ENCODE measurements around the gene ZNF438. TPM values are rescaled to one million over a fixed set of nuclear protein-coding genes. Genes with fewer than 3 reads are reported as not detected.

Gene ZNF438
- total and polyA plus RNA-seq, 3 experiments from 2014 or later: 2.9 to 4.2 (median 3.9) TPM

DNA sequence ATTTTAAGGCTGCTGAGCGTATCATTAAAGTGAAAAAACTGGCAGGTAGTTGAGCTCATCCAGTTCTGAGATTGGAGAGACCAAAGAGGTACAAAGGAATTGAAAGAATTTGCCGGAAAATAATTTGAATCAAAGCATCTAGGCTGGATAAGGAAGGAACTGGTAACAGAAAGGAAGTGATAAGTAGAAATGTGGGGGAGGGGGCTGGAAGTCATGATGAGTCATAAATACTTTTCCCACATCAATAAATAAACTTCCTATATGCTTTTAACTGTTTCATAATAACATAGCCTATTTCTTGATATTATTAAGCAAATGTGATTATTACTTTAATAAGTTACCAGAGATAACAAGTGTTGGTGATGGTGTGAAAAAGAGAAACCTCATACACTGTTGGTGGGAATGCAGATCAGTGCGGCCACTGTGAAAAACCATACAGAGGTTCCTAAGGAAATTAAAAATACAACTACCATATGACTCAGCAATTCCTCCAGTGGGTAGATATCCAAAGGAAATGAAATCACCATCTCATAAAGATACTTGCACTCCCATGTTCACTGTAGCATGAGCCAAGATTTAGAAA is 27.0 kb downstream of the ZNF438 start:
- Histone ChIP-seq H3K36me3 (ENCODE audit: insufficient read depth, low read length) (no peaks in the 10 kb centered on the region), H3K4me3 (ENCODE audit: low read length) (no peak overlapping the region), H3K27ac (ENCODE audit: low read depth, low read length) (no peak overlapping the region), H3K27me3 (ENCODE audit: insufficient read depth, low read length, poor library complexity, severe bottlenecking) (no peaks in the 10 kb centered on the region), H3K4me1 (ENCODE audit: insufficient read depth, low read length) (no peaks in the 10 kb centered on the region), H3K9me3 (ENCODE audit: low read length) (no peaks in the 10 kb centered on the region)
- H3K4me3 Mint-ChIP-seq: no peak overlapping the region
- no peaks in the 10 kb centered on the region for H3K9me3 Mint-ChIP-seq
- no peaks in the 10 kb centered on the region for H3K27me3 Mint-ChIP-seq
- peaks cover 0 to 4% (median 0%) of the 10 kb centered on the region in 3 donors for H3K36me3 Mint-ChIP-seq
- H3K27ac Mint-ChIP-seq: no peak overlapping the region
- H3K4me1 Mint-ChIP-seq: peaks cover 18 to 29% (median 27%) of the 10 kb centered on the region in 3 donors
- POLR2A ChIA-PET: no interaction called here
- CTCF ChIA-PET: no interaction called here
- DNase-seq: no peak

DNA sequence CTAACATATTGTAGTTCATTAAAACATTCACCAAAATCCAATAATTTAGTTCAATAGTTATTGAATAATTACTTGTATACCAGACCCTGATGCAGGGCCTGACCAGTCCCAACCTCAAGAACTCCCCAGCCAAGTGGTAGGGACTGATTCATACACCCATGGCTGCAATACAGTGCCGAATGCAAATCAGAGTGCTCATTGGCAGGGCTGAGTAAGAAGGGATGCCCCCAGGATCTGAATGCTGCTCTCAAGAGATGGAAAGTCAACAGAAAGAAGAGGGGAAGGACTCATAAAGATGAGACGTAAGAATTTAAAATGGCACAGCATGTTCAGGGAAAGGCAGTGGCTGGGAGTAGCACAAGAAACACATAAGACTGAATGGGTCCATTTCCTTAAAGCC is 29.9 kb downstream of the ZNF438 start:
- Histone ChIP-seq H3K4me1 (ENCODE audit: insufficient read depth, low read length) (peaks cover 4% of the 10 kb centered on the region), H3K27ac (ENCODE audit: low read depth, low read length) (no peak overlapping the region), H3K27me3 (ENCODE audit: insufficient read depth, low read length, poor library complexity, severe bottlenecking) (no peaks in the 10 kb centered on the region), H3K36me3 (ENCODE audit: insufficient read depth, low read length) (no peaks in the 10 kb centered on the region), H3K4me3 (ENCODE audit: low read length) (no peak overlapping the region), H3K9me3 (ENCODE audit: low read length) (no peaks in the 10 kb centered on the region)
- H3K36me3 Mint-ChIP-seq: peaks cover 0 to 4% (median 0%) of the 10 kb centered on the region in 3 donors
- H3K9me3 Mint-ChIP-seq: no peaks in the 10 kb centered on the region
- no peak overlapping the region for H3K27ac Mint-ChIP-seq
- no peak overlapping the region for H3K4me3 Mint-ChIP-seq
- H3K27me3 Mint-ChIP-seq: no peaks in the 10 kb centered on the region
- no peak for DNase-seq
- ChIA-PET CTCF (no interaction called here), POLR2A (no interaction called here)
- H3K4me1 Mint-ChIP-seq: peaks cover 37 to 53% (median 52%) of the 10 kb centered on the region in 3 donors

GRCh38 chr10:31000867-31001266 is 30.8 kb downstream of the ZNF438 start:
- H3K4me1 ChIP-seq (ENCODE audit: insufficient read depth, low read length): peaks cover 4% of the 10 kb centered on the region

GRCh38 chr10:31000071-31000782 is 31.4 kb downstream of the ZNF438 start:
- H3K36me3 ChIP-seq (ENCODE audit: insufficient read depth, low read length): no peaks in the 10 kb centered on the region
- no peak overlapping the region for H3K27ac ChIP-seq (ENCODE audit: low read depth, low read length)
- H3K4me3 ChIP-seq (ENCODE audit: low read length): no peak overlapping the region
- peaks cover 4% of the 10 kb centered on the region for H3K4me1 ChIP-seq (ENCODE audit: insufficient read depth, low read length)
- Mint-ChIP-seq H3K36me3 (peaks cover 0 to 10% (median 0%) of the 10 kb centered on the region in 3 donors), H3K9me3 (peaks cover 0 to 4% (median 0%) of the 10 kb centered on the region in 5 donors), H3K27ac (peak overlapping the region in 4 of 8 donors; percentile 2 to 54 (median 29)), H3K4me1 (peaks cover 38 to 52% (median 52%) of the 10 kb centered on the region in 3 donors), H3K4me3 (peak overlapping the region in 1 of 7 donors; percentile 0), H3K27me3 (no peaks in the 10 kb centered on the region)
- ChIA-PET POLR2A (no interaction called here), CTCF (no interaction called here)
- no peak for DNase-seq
- no peaks in the 10 kb centered on the region for H3K9me3 ChIP-seq (ENCODE audit: low read length)
- no peaks in the 10 kb centered on the region for H3K27me3 ChIP-seq (ENCODE audit: insufficient read depth, low read length, poor library complexity, severe bottlenecking)

More at GRCh38 chr10:31000867-31001266, 30.8 kb downstream of the ZNF438 start:
- peak overlapping the region in 3 of 8 donors; percentile 1 to 54 (median 9) for H3K27ac Mint-ChIP-seq
- Histone ChIP-seq H3K9me3 (ENCODE audit: low read length) (no peaks in the 10 kb centered on the region), H3K27ac (ENCODE audit: low read depth, low read length) (no peak overlapping the region), H3K36me3 (ENCODE audit: insufficient read depth, low read length) (no peaks in the 10 kb centered on the region), H3K4me3 (ENCODE audit: low read length) (no peak overlapping the region), H3K27me3 (ENCODE audit: insufficient read depth, low read length, poor library complexity, severe bottlenecking) (no peaks in the 10 kb centered on the region)
- CTCF ChIA-PET: no interaction called here
- peaks cover 0 to 4% (median 0%) of the 10 kb centered on the region in 3 donors for H3K36me3 Mint-ChIP-seq
- peak overlapping the region in 1 of 7 donors; percentile 41 for H3K4me3 Mint-ChIP-seq
- H3K9me3 Mint-ChIP-seq: no peaks in the 10 kb centered on the region
- DNase-seq: no peak
- peaks cover 40 to 55% (median 54%) of the 10 kb centered on the region in 3 donors for H3K4me1 Mint-ChIP-seq
- POLR2A ChIA-PET: no interaction called here
- H3K27me3 Mint-ChIP-seq: no peaks in the 10 kb centered on the region

- no peaks in the 10 kb centered on the region for H3K27me3 Mint-ChIP-seq
- Histone ChIP-seq H3K4me3 (ENCODE audit: low read length) (no peak overlapping the region), H3K4me1 (ENCODE audit: insufficient read depth, low read length) (peaks cover 4% of the 10 kb centered on the region), H3K36me3 (ENCODE audit: insufficient read depth, low read length) (no peaks in the 10 kb centered on the region), H3K27ac (ENCODE audit: low read depth, low read length) (peak overlapping the region; percentile 49), H3K27me3 (ENCODE audit: insufficient read depth, low read length, poor library complexity, severe bottlenecking) (no peaks in the 10 kb centered on the region), H3K9me3 (ENCODE audit: low read length) (no peaks in the 10 kb centered on the region)
- H3K27ac Mint-ChIP-seq: peak overlapping the region; percentile 52 to 95 (median 86)
- H3K4me1 Mint-ChIP-seq: peaks cover 29 to 42% (median 41%) of the 10 kb centered on the region in 3 donors
- ChIA-PET CTCF (interaction anchor here (0.9 kb wide), 1 partner anchor 33 kb away, joined by 4 read pairs; the partner anchor contains the start of gene ZNF438), POLR2A (interaction anchor here (0.6 to 1.3 kb wide), 4 partner anchors 33 to 648 kb away, joined by 3 to 13 read pairs (median 6); no protein-coding TSS in a partner anchor)
- H3K4me3 Mint-ChIP-seq: peak overlapping the region; percentile 74 to 86 (median 80)
- H3K9me3 Mint-ChIP-seq: peaks cover 0 to 9% (median 2%) of the 10 kb centered on the region in 5 donors
- DNase-seq: no peak
- peaks cover 0 to 19% (median 2%) of the 10 kb centered on the region in 3 donors for H3K36me3 Mint-ChIP-seq
These were observed 32.5 kb downstream of the ZNF438 start for GRCh38 chr10:30999070-30999712.

GRCh38 chr10:30997536-30998235 is 34.0 kb downstream of the ZNF438 start:
- Mint-ChIP-seq H3K4me3 (peak overlapping the region; percentile 57 to 86 (median 76)), H3K9me3 (peaks cover 0 to 9% (median 2%) of the 10 kb centered on the region in 5 donors), H3K27me3 (no peaks in the 10 kb centered on the region), H3K36me3 (peaks cover 0 to 23% (median 2%) of the 10 kb centered on the region in 3 donors), H3K4me1 (peaks cover 27 to 38% (median 35%) of the 10 kb centered on the region in 3 donors), H3K27ac (peak overlapping the region; percentile 52 to 89 (median 74))
- Histone ChIP-seq H3K4me1 (ENCODE audit: insufficient read depth, low read length) (peaks cover 4% of the 10 kb centered on the region), H3K9me3 (ENCODE audit: low read length) (no peaks in the 10 kb centered on the region), H3K27me3 (ENCODE audit: insufficient read depth, low read length, poor library complexity, severe bottlenecking) (no peaks in the 10 kb centered on the region), H3K36me3 (ENCODE audit: insufficient read depth, low read length) (no peaks in the 10 kb centered on the region), H3K4me3 (ENCODE audit: low read length) (no peak overlapping the region), H3K27ac (ENCODE audit: low read depth, low read length) (no peak overlapping the region)
- CTCF ChIA-PET: interaction anchor here (0.8 kb wide), 1 partner anchor 10 kb away, joined by 4 read pairs; no protein-coding TSS in a partner anchor
- DNase-seq: no peak
- POLR2A ChIA-PET: no interaction called here

- peaks cover 4% of the 10 kb centered on the region for H3K4me1 ChIP-seq (ENCODE audit: insufficient read depth, low read length)
- H3K27me3 ChIP-seq (ENCODE audit: insufficient read depth, low read length, poor library complexity, severe bottlenecking): no peaks in the 10 kb centered on the region
- ChIA-PET CTCF (no interaction called here), POLR2A (interaction anchor here (0.7 kb wide), 1 partner anchor 11 kb away, joined by 3 read pairs; no protein-coding TSS in a partner anchor)
- no peak for DNase-seq
- Mint-ChIP-seq H3K4me3 (no peak overlapping the region), H3K9me3 (peaks cover 0 to 9% (median 2%) of the 10 kb centered on the region in 5 donors), H3K36me3 (peaks cover 2 to 26% (median 3%) of the 10 kb centered on the region in 3 donors), H3K27ac (peak overlapping the region in 3 of 8 donors; percentile 9 to 22 (median 16)), H3K27me3 (no peaks in the 10 kb centered on the region), H3K4me1 (peaks cover 27 to 38% (median 35%) of the 10 kb centered on the region in 3 donors)
- no peaks in the 10 kb centered on the region for H3K9me3 ChIP-seq (ENCODE audit: low read length)
- no peaks in the 10 kb centered on the region for H3K36me3 ChIP-seq (ENCODE audit: insufficient read depth, low read length)
- no peak overlapping the region for H3K27ac ChIP-seq (ENCODE audit: low read depth, low read length)
- no peak overlapping the region for H3K4me3 ChIP-seq (ENCODE audit: low read length)
These were observed 35.1 kb downstream of the ZNF438 start for GRCh38 chr10:30996481-30997005.

Measured in CD8-positive, alpha-beta memory T cell (primary cell).